Panc1 (cell line): Measurements from ENCODE around the gene VKORC1L1. TPM values are rescaled to one million over a fixed set of nuclear protein-coding genes. Genes with fewer than 3 reads are reported as not detected.

ENCODE experiments used
- ATAC-seq: fragments of 200-7000 bp; cut with Tn5 transposase; 2 replicates; pipeline ENCODE4 v1.9.1; 2020; ENCODE audit warnings: mild to moderate bottlenecking, moderate library complexity
- BruUV-seq: library from RNA; stranded (reverse); fragments of 400-500 nt; replicated peaks from 2 replicates; lab custom pipeline; 2021; lab: Mats Ljungman, UMichigan
- CTCF ChIA-PET: fragments of 300-600 bp; sonication (Branson Sonifier 250); formaldehyde crosslinking; loops from one replicate; lab custom pipeline; 2022; ENCODE audit warnings: antibody characterized with exemption; lab: Charles Lee
- POLR2A ChIA-PET: fragments of 300-600 bp; sonication (Branson Sonifier 250); formaldehyde crosslinking; loops from one replicate; lab custom pipeline; 2022; ENCODE audit warnings: antibody characterized with exemption; lab: Charles Lee
- DNase-seq: peaks from one replicate; pipeline ENCODE4 v3.0.0-alpha.2; 2010; ENCODE audit warnings: low read depth, low spot score
- H3K27ac ChIP-seq: 2 replicates; pipeline ENCODE4 v1.5.1; 2011; ENCODE audit warnings: mild to moderate bottlenecking, low read length, inconsistent platforms
- H3K27me3 ChIP-seq: fragments of 200-500 bp; sonication (Bioruptor generic); 2 replicates; pipeline ENCODE4 v1.6.0; 2014; ENCODE audit warnings: low read length, inconsistent platforms; ENCODE audit not compliant: control insufficient read depth, insufficient read depth
- H3K36me3 ChIP-seq: fragments of 200-500 bp; sonication (Bioruptor generic); 2 replicates; pipeline ENCODE4 v1.5.1; 2014; ENCODE audit warnings: inconsistent platforms, mild to moderate bottlenecking, low read length, moderate library complexity; ENCODE audit not compliant: control insufficient read depth, insufficient read depth
- H3K4me1 ChIP-seq: 2 replicates; pipeline ENCODE4 v1.5.1; 2011; ENCODE audit warnings: inconsistent platforms, mild to moderate bottlenecking, low read length, moderate library complexity; ENCODE audit not compliant: control insufficient read depth, insufficient read depth
- H3K4me3 ChIP-seq, 2 experiments: 2 replicates each; pipeline ENCODE4 v1.5.1; 2011 to 2012; ENCODE audit warnings: low read depth in 2 of 2, low read length in 2 of 2, mild to moderate bottlenecking in 2 of 2, inconsistent platforms in 1 of 2, moderate library complexity in 1 of 2
- H3K9me3 ChIP-seq: fragments of 200-500 bp; sonication (Bioruptor generic); 2 replicates; pipeline ENCODE4 v1.5.1; 2014; ENCODE audit warnings: low read depth, mild to moderate bottlenecking, inconsistent platforms, low read length, moderate library complexity; ENCODE audit not compliant: control insufficient read depth, insufficient read depth
- CTCF ChIP-seq: fragments of 450-650 bp; IDR thresholded peaks from 2 replicates; pipeline ENCODE4 v1.5.1; 2017; ENCODE audit warnings: mild to moderate bottlenecking
- POLR2AphosphoS5 ChIP-seq: IDR thresholded peaks from 2 replicates; pipeline ENCODE4 v1.6.1; 2012; ENCODE audit warnings: mild to moderate bottlenecking, low read depth, low read length, moderate library complexity
- REST ChIP-seq, 2 experiments: IDR thresholded peaks; 2 replicates each; pipeline ENCODE4 v1.6.1; 2011 to 2012; ENCODE audit warnings: low read depth in 2 of 2, control low read depth in 1 of 2, low read length in 1 of 2, mild to moderate bottlenecking in 1 of 2, moderate library complexity in 1 of 2; ENCODE audit not compliant: insufficient read depth in 1 of 2
- SIN3A ChIP-seq: IDR thresholded peaks from 2 replicates; pipeline ENCODE4 v1.6.1; 2012; ENCODE audit warnings: low read depth, mild to moderate bottlenecking, low read length, moderate library complexity, borderline replicate concordance; ENCODE audit not compliant: insufficient read depth
- TCF7L2 ChIP-seq: IDR thresholded peaks from 2 replicates; pipeline ENCODE4 v1.6.1; 2011; ENCODE audit warnings: mild to moderate bottlenecking, low read depth, low read length, inconsistent platforms
- in situ Hi-C: cut with HindIII; loops from 2 replicates; pipeline ENCODE4 v1.10.0; 2016; ENCODE audit warnings: low sequenced_read_pairs, low pct_unique_long_range_greater_than_20kb
- intact Hi-C: fragments of 100-400 bp; cut with micrococcal nuclease; formaldehyde crosslinking; loops from one replicate; pipeline ENCODE4 v1.10.0; 2022; ENCODE audit not compliant: unreplicated experiment
- total RNA-seq: library from RNA; stranded (reverse); gene quantifications from one replicate; pipeline ENCODE4 v1.2.1, GENCODE V29; 2021; ENCODE audit not compliant: unreplicated experiment

Gene VKORC1L1
- total RNA-seq, 1 experiment from 2014 or later: 45.5 TPM

GRCh38 chr7:65902306-65902705 is 29.4 kb downstream of the VKORC1L1 start:
- peaks cover 14% of the 10 kb centered on the region; the same call in 1 of the 2 replicates for H3K9me3 ChIP-seq
- in situ Hi-C loops (no loop called here), intact Hi-C loops (no loop called here)
- H3K27ac ChIP-seq: no peak overlapping the region
- no peaks in the 10 kb centered on the region for H3K36me3 ChIP-seq
- no peaks in the 10 kb centered on the region for H3K4me1 ChIP-seq
- ATAC-seq (no peak), DNase-seq (no peak)
- no peak overlapping the region for H3K4me3 ChIP-seq
- no peak for TF ChIP-seq REST (IDR thresholded peaks at IDR 0.05; ENCODE audit: insufficient read depth in 1 of 2, low read depth in 2 of 2, low read length in 1 of 2)
- no peak for TF ChIP-seq CTCF
- no peak for TF ChIP-seq TCF7L2
- no peak for TF ChIP-seq POLR2AphosphoS5
- no peak for TF ChIP-seq SIN3A
- POLR2A ChIA-PET: no interaction called here
- BruUV-seq: no TSS peak
- CTCF ChIA-PET: no interaction called here
- H3K27me3 ChIP-seq: no peaks in the 10 kb centered on the region

DNA sequence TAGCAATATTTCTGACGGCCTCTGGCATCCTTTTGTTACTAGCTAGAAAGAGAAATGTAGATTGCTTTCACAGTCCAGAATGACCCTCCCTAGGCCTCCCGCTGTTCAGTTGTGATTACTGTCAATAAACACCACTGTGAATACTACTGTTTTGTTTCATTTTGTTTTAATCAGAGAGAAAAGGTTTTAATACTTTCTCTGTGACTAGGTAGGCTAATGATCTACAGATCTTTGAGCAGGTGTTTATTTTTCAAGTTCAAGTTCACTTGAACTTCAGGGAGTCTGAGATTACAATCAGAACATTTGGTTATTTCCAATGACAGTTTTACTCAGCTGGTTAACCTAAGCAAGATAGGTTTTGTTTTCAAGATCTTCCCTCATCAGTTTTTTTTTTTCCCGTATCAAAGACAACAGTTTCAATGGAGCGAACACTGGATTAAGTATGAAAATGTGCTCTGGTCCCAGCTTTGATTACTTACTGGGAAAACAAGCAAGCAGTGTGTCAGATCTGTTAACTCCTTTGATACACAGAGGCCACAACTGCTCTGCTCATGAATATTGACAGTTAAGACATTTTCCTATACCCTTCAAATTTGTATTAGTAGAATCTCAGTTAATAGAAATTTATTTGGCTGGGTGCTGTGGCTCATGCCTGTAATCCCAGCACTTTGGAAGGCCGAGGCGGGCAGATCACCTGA is 34.8 kb downstream of the VKORC1L1 start:
- Histone ChIP-seq H3K27ac (no peak overlapping the region), H3K27me3 (no peaks in the 10 kb centered on the region), H3K36me3 (no peaks in the 10 kb centered on the region), H3K4me3 (no peak overlapping the region), H3K4me1 (no peaks in the 10 kb centered on the region), H3K9me3 (peaks cover 9% of the 10 kb centered on the region; the same call in 1 of the 2 replicates)
- intact Hi-C loops: no loop called here
- DNase-seq (no peak), ATAC-seq (no peak)
- TF ChIP-seq SIN3A: no peak
- no peak for TF ChIP-seq POLR2AphosphoS5
- TF ChIP-seq CTCF: no peak
- POLR2A ChIA-PET: no interaction called here
- CTCF ChIA-PET: no interaction called here
- no TSS peak for BruUV-seq
- in situ Hi-C loops: no loop called here
